HG03108 (cell line): ENCODE results near the gene NCBP2L.

Source experiments
- ATAC-seq: cut with Tn5 transposase; IDR thresholded peaks from one replicate; pipeline ENCODE4 v1.9.1; 2021; ENCODE audit warnings: moderate library complexity; ENCODE audit not compliant: unreplicated experiment

Gene NCBP2L

DNA sequence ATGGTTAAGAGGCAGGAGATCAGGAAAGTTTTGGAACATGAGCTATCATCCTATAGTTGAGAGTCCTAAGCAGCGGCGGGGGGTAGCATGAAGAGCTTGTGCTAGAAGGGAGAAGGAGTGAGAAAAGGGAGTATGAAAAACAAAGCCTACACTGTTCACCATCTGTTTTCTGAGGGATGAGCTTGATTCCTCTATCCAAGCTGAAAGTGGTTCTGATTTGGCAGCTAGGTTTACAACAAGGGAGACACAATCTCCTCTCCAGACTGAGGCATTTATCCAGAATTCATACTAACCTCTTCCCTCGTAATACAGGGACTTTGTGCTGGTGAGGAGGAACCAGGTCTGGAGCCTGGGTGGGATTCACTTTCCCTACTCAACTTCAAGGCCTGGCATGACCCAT lies 25.5 kb upstream of the NCBP2L start:
- no peak for ATAC-seq

GRCh38 chrX:107752714-107753113 lies 24.8 kb upstream of the NCBP2L start:
- ATAC-seq: no peak

DNA sequence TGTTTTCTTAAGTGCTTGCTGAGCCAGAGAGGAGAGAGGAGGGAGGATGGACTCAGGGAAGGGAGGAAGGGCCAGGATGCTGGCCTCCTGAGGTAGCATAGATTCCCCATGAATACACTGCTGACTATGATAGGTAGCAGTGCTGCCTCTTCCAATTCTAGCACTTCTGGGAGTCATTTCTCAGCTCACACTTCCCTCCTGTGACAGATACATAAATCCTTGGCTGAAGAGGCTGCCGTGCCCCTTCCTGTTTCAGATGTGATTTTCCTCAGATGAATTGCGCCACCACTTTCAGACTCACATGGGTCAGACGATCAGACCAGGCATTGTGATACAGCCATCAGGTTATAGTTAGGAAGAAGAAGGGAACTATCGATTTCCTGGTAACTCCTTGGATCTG lies 24.3 kb upstream of the NCBP2L start:
- no peak for ATAC-seq

DNA sequence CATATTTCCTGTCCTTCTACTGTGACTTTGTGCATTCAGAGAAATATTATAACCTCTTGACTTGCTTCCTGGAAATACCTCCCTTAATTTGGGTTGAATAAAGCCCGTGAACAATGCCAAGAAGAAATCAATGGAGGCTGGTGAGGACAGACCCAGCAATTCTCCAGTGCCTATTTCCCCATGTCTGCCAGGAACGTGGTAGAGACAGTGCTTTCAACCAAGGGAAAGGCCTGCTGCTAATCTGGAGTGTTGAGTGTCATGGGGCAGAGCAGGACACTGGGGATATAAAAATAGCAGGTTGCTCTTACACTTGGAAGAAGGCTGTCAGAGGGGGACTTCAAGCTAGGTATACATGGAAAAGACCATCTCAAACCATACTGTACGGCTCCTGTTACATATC lies 21.8 kb upstream of the NCBP2L start:
- ATAC-seq: no peak

GRCh38 chrX:107758231-107758766 lies 19.2 kb upstream of the NCBP2L start:
- ATAC-seq: no peak

GRCh38 chrX:107760304-107761077 lies 17.0 kb upstream of the NCBP2L start:
- ATAC-seq: no peak

DNA sequence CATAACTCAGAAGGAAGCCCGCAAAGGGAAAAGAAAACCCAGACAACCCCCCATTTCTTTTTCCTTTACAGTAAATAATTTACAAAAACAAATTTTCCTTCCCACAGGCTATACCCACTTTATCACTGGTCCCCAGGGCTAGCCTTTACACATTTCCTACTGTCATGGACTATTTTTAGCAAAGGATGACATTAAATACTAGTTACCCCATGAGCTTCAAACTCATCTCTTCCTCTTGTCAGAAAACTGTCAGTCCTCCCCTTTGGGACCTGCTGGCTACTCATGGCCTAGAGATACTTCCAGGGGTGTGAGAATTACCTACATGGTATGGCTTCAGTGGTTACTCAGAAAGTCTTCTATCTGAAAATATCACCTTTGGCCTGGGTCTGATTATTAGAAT lies 13.9 kb upstream of the NCBP2L start:
- no peak for ATAC-seq

GRCh38 chrX:107764845-107765608 lies 12.5 kb upstream of the NCBP2L start:
- no peak for ATAC-seq

GRCh38 chrX:107766470-107767150 lies 10.9 kb upstream of the NCBP2L start:
- no peak for ATAC-seq

DNA sequence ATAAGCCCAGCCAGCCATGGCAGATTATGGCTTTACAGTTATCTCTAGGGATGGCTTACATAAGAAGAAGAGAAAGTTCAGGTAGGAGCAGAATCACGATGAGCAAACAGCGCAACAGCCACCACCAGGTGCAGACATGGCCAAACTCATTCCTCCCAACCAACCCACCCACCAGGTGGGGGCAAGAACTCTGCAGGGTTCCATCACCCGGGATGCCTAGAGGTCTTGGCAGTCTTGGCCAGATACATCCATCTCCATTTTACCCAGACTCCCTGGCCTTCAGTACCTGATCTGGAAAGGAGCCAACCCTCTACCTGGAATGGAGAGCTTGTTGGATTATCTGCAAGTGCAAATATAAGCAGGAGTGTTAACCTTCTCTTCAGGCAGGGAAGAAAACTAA lies 9.5 kb upstream of the NCBP2L start:
- no peak for ATAC-seq

DNA sequence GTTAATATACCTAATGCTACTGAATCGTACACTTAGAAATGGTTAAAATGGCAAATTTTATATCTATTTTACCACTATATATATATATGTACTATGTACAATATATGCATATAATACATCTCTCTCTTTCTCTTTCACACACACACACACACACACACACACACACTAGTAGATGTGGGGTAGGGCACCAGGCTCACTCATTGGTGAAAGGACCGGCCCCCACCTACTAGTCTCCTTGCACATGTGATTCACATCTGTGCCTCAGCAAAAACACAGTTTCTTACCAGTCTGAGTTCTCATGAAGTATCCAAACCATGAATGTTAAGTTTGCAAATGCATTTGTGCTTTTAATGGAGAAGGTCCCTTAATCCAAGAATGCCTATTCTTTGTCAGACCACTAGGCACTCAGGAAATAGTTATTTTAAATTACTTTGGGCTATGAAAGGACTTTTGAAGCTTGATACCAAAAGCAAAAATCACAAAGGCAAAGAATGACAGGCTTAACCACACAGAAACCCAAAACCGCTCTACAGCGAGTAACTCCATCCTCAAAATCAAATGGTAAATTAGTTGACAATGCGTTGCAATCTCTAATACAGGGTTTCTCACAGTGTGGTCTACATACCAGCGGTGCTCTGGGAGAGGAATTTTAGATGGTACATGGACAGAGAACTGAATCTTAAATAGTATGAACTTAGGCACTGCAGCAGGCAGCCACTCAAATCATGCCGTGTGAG lies 7.8 kb upstream of the NCBP2L start:
- no peak for ATAC-seq

- no peak for ATAC-seq
Measured at GRCh38 chrX:107773206-107773605, 4.3 kb upstream of the NCBP2L start.

GRCh38 chrX:107773906-107774435 lies 3.6 kb upstream of the NCBP2L start:
- ATAC-seq: no peak

GRCh38 chrX:107775000-107775733 lies 2.4 kb upstream of the NCBP2L start:
- peak; percentile 3 for ATAC-seq

DNA sequence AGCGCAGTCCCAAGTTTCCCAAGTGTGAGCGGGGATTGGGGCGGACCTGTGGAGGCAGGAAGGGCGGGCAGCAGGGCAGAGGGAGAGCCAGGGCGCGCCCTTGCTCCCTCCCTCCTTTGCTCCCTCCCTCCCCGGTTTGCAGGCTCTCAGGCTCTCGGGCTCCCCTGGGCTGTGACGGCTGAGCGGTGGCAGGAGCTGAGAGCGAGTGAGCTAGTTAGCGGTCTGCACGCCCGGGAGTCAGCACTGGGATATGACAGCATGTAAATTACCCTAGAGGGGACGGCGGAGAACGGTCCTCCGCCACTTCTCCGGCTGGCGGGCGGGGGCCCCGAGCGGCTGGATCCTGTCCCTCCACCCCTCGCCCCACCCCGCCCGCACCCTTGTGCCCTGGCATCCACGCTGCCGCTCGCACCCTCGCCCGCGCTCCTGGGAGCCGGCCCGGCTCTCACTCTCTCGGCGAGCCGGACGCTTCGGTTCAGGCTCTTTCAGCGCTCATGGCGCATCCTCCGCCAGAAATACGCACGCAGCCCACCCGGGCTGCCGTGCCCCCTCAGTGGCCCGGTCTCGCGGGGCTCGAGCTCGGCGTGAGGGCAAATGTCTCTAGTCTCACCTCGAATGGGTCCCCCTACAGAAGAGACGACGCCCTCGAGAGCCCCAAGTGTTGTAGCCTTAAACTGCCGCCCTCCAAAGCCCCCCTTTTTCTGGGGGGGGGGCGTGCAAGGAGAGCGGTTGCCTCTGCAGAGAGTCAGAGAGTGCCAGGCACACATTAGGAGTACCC lies 1.6 kb upstream of the NCBP2L start, which contains the start of gene TSC22D3:
Gene TSC22D3 (minus strand): TSS at position 54 of the 778 bp plus-strand sequence. CDS start 368 bp downstream, outside the sequence.
- ATAC-seq: peak; percentile 75

DNA sequence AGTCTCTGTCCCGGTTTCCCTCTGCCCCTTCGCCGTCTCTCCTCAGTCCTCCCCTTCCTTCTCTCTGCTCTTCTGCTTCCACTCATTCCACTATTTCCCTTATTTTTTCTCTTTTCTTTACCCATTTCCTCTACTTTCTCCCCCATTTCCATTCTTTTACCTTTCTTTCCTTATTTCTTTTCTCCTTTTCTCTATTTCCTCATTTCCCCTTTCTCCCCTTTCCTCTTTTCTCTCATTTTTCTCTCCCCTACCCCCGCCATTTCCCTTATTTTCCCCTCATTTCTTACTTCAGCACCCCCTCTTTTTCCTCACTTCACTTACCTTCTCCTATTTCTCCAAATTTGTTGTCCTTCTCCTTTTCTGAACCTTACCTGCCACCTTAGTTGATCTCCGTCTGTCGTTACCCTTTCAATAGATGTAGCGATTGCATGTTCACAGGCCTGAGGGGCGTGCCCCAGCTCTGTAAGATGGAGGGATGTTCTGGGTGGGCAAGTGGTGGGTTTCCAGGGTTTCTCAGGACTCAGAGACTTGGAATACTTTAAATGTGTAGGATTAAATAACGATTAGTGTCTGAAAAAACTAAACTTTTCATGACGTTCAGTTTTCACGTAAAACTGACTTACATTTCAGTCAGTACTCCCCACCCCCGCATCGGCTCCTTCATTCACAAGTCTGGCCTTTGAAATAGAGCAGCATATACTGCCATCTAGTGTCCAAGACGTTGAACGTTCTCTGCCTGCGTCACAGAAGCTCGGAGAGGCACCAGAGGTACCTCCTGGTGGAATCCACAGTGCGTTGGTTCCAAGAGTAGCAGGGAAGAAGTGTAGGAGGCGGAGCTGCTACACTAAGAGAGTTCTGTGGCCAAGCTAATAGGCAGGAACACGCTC lies 641 bp upstream of the NCBP2L start:
- peak; percentile 55 for ATAC-seq

DNA sequence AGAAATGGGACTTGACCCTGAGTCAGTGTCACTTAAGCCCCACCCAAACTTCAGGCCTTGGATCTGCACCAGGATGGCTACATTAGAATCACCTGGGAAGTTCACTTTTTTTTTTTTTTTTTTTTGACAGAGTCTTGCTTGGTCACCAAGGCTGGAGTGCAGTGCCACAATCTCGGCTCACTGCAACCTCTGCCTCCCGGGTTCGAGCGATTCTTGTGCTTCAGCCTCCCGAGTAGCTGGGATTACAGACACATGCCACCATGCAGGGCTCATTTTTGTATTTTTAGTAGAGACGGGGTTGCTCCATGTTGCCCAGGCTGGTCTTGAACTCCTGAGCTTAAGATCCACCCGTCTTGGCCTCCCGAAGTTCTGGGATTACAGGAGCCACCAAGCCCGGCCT lies 3.0 kb downstream of the NCBP2L start:
- ATAC-seq: no peak

DNA sequence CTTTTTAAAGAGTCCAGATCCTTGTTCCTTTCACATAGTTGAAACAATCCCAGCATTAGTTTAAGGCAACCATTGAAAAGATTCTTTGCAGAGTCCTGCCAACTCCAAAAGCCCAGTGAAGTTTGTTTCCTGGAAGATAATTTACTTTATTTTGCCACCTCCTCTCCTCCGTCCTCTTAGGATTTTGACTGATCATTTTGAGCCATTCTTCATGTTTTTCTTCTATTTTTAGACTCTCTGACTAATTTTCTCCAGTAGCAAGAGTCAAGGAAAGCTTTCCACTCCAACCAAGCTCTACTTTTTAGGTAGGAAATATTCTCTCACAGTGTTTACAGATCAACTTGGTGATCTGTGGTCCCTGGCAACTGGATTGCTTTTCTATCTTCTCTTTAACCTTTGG lies 10.3 kb downstream of the NCBP2L start:
- ATAC-seq: no peak
